Cerebellar cortex (tissue), 1 donor: ENCODE measurements around the gene MYLK.
"Not testable (repeated sequence)": the region's sequence is repeated elsewhere in the genome, so short reads cannot be mapped to it uniquely, and the experiment has no call there.

Experiments
- DNase-seq: peaks from one replicate; pipeline ENCODE4 v3.0.0-alpha.2; 2015; ENCODE audit warnings: low spot score

MYLK gene

GRCh38 chr3:123745184-123745855 is 138.8 kb downstream of the MYLK start:
- no peak for DNase-seq

GRCh38 chr3:123744064-123744463 is 140.1 kb downstream of the MYLK start:
- DNase-seq = no peak

GRCh38 chr3:123743121-123743520 is 141.0 kb downstream of the MYLK start:
- DNase-seq = no peak

GRCh38 chr3:123741041-123741511 is 143.1 kb downstream of the MYLK start:
- no peak for DNase-seq

- no peak for DNase-seq
Measured at GRCh38 chr3:123740391-123740822, 143.7 kb downstream of the MYLK start.

GRCh38 chr3:123739754-123740153 is 144.4 kb downstream of the MYLK start:
- DNase-seq = no peak

- DNase-seq = no peak
Measured at GRCh38 chr3:123739106-123739505, 145.0 kb downstream of the MYLK start.

- DNase-seq = not testable (repeated sequence)
Measured at GRCh38 chr3:123738522-123738921, 145.6 kb downstream of the MYLK start.

GRCh38 chr3:123737168-123737567 is 147.0 kb downstream of the MYLK start:
- DNase-seq = no peak

- DNase-seq = no peak
Measured at GRCh38 chr3:123735456-123735855, 148.7 kb downstream of the MYLK start.

- DNase-seq = no peak
Measured at GRCh38 chr3:123734527-123734902, 149.6 kb downstream of the MYLK start.

GRCh38 chr3:123733805-123734526 is 150.2 kb downstream of the MYLK start:
- DNase-seq = no peak

- DNase-seq = no peak
Measured at GRCh38 chr3:123733341-123733740, 150.8 kb downstream of the MYLK start.

- no peak for DNase-seq
Measured at GRCh38 chr3:123732447-123732846, 151.7 kb downstream of the MYLK start.

GRCh38 chr3:123730829-123731228 is 153.3 kb downstream of the MYLK start:
- no peak for DNase-seq

- DNase-seq = no peak
Measured at GRCh38 chr3:123728991-123729390, 155.1 kb downstream of the MYLK start.

- DNase-seq = no peak
Measured at GRCh38 chr3:123728014-123728413, 156.1 kb downstream of the MYLK start.

- DNase-seq = no peak
Measured at GRCh38 chr3:123725652-123726400, 158.3 kb downstream of the MYLK start.

- no peak for DNase-seq
Measured at GRCh38 chr3:123724306-123724705, 159.8 kb downstream of the MYLK start.

- DNase-seq = peak; percentile 80
Measured at GRCh38 chr3:123723522-123724168, 160.5 kb downstream of the MYLK start.

- no peak for DNase-seq
Measured at GRCh38 chr3:123723070-123723469, 161.1 kb downstream of the MYLK start.

GRCh38 chr3:123722456-123722855 is 161.7 kb downstream of the MYLK start:
- DNase-seq = no peak
